ENCODE measurements around the gene TSSK3. TPM values are rescaled to one million over a fixed set of nuclear protein-coding genes. Genes with fewer than 3 reads are reported as not detected.

TSSK3 gene
- total and polyA plus RNA-seq, 9 of the 15 experiments (the other 6 are each of a cell fraction or from before 2014, with no cell fraction given): 0.27 to 2.8 (median 1.9) TPM

DNA sequence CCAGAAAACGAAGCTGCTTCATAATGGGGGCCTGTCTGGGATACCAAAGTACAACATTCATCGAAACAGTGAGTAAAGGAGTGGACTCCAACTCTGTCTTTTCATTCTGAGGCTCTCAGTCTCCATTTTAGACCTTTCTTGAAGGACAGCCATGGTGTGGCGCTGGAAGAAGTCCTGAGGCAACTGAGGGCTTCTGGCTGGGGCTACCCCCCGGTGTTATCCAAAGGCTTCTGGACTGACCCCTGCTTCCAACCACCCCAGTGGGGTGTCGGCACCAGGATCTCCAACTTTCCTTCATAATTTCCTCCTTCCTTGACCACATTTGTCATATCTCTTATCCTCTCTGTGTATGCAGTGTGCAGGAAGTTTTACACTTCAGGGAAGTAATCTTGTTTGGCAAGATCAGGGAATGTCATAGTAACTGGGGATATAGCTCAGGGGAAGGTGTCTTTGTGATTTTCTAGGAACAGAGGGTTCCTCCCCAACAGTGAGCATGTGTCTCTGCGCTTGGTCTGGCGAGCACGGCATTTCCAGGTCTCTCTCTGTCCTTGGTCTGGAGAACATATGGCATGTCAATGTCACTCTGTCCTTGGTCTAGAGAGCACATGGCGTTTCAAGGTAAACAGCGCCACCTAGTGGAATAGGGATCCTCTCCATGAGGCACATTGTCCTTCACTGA, 51.3 kb downstream of the TSSK3 start (continued):
- TF ChIP-seq, protein P1, sequence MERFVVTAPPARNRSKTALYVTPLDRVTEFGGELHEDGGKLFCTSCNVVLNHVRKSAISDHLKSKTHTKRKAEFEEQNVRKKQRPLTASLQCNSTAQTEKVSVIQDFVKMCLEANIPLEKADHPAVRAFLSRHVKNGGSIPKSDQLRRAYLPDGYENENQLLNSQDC (CRISPR knock-in tag; IDR thresholded peaks at IDR 0.05): no peak
- TF ChIP-seq SREBF1 (IDR thresholded peaks at IDR 0.05; ENCODE audit: borderline replicate concordance, low read depth, low read length): no peak
- TF ChIP-seq FOXK1 (CRISPR knock-in tag; IDR thresholded peaks at IDR 0.05; ENCODE audit: borderline replicate concordance): no peak
- peak; percentile 27; the same call in 1 of the 2 replicates for TF ChIP-seq ZNF263 (CRISPR knock-in tag; IDR thresholded peaks at IDR 0.05; ENCODE audit: borderline replicate concordance)
- TF ChIP-seq ELF1 (tag; IDR thresholded peaks at IDR 0.05): no peak
- no peak for TF ChIP-seq ZBTB7A (IDR thresholded peaks at IDR 0.05; ENCODE audit: borderline replicate concordance, control insufficient read depth, low read depth, low read length)
- no peak for TF ChIP-seq ZBTB8A (IDR thresholded peaks at IDR 0.05; ENCODE audit: partially characterized antibody)
- TF ChIP-seq TEAD1 (CRISPR knock-in tag; IDR thresholded peaks at IDR 0.05): peak in 1 of 2 experiments; percentile 69; a peak in 2 of 4 replicates
- TF ChIP-seq, protein P2, sequence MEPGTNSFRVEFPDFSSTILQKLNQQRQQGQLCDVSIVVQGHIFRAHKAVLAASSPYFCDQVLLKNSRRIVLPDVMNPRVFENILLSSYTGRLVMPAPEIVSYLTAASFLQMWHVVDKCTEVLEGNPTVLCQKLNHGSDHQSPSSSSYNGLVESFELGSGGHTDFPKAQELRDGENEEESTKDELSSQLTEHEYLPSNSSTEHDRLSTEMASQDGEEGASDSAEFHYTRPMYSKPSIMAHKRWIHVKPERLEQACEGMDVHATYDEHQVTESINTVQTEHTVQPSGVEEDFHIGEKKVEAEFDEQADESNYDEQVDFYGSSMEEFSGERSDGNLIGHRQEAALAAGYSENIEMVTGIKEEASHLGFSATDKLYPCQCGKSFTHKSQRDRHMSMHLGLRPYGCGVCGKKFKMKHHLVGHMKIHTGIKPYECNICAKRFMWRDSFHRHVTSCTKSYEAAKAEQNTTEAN (CRISPR knock-in tag; IDR thresholded peaks at IDR 0.05): no peak
- TF ChIP-seq, protein P3, sequence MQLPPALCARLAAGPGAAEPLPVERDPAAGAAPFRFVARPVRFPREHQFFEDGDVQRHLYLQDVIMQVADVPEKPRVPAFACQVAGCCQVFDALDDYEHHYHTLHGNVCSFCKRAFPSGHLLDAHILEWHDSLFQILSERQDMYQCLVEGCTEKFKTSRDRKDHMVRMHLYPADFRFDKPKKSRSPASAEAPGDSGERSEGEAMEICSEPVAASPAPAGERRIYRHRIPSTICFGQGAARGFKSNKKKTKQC (CRISPR knock-in tag; IDR thresholded peaks at IDR 0.05): peak; percentile 72; the same call in 1 of the 2 replicates
- TF ChIP-seq, protein P4, sequence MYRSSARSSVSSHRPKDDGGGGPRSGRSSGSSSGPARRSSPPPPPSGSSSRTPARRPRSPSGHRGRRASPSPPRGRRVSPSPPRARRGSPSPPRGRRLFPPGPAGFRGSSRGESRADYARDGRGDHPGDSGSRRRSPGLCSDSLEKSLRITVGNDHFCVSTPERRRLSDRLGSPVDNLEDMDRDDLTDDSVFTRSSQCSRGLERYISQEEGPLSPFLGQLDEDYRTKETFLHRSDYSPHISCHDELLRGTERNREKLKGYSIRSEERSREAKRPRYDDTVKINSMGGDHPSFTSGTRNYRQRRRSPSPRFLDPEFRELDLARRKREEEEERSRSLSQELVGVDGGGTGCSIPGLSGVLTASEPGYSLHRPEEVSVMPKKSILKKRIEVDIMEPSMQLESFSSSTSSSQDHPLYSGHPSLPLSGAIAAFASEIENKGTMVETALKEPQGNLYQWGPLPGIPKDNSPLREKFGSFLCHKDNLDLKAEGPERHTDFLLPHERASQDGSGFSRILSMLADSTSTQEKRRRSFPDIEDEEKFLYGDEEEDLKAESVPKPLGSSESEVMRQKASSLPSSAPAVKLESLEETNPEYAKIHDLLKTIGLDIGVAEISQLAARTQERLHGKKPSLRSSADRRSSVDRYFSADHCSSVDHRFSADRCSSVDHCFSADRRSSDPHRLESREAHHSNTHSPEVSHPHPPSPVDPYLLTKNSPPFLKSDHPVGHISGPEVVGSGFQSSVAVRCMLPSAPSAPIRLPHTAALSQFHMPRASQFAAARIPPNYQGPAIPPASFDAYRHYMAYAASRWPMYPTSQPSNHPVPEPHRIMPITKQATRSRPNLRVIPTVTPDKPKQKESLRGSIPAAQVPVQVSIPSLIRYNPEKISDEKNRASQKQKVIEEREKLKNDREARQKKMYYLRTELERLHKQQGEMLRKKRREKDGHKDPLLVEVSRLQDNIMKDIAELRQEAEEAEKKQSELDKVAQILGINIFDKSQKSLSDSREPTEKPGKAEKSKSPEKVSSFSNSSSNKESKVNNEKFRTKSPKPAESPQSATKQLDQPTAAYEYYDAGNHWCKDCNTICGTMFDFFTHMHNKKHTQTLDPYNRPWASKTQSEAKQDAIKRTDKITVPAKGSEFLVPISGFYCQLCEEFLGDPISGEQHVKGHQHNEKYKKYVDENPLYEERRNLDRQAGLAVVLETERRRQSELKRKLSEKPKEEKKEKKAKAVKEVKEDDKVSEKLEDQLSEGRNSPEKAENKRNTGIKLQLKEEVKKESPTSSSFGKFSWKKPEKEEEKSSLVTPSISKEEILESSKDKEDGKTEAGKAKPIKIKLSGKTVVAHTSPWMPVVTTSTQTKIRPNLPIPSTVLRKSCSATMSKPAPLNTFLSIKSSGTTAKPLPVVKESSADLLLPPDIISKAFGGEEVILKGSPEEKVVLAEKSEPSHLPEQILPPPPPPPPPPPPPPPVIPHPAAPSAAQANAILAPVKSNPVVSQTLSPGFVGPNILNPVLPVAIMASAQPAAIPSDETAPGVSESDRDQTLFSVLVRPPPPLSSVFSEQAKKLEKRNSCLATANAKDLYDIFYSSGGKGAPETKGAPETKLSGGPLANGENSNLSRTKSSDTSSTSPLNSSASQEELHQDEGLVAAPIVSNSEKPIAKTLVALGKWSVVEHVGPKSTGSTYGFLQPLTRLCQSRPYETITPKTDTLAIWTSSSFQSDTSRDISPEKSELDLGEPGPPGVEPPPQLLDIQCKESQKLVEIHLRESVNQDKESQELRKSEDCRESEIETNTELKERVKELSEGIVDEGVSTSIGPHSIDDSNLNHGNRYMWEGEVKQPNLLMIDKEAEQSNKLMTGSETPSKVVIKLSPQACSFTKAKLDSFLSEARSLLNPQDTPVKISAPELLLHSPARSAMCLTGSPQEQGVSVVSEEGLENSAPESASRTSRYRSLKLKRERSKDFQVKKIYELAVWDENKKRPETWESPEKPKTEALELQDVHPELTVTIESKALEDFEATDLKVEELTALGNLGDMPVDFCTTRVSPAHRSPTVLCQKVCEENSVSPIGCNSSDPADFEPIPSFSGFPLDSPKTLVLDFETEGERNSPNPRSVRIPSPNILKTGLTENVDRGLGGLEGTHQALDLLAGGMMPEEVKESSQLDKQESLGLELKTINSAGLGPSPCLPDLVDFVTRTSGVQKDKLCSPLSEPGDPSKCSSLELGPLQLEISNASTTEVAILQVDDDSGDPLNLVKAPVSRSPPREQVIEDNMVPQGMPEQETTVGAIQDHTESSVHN (IDR thresholded peaks at IDR 0.05; ENCODE audit: borderline replicate concordance in 1 of 2, low read depth in 1 of 2): no peak
- no peak for TF ChIP-seq ZNF764 (CRISPR knock-in tag; IDR thresholded peaks at IDR 0.05; ENCODE audit: low read depth)
- no peak for TF ChIP-seq FOSL1 (tag; conservative IDR thresholded peaks at IDR 0.05)
- TF ChIP-seq SIN3B (IDR thresholded peaks at IDR 0.05; ENCODE audit: low read depth): peak; percentile 71
- no peak for TF ChIP-seq TCFL5 (CRISPR knock-in tag; conservative IDR thresholded peaks at IDR 0.05)
- no peak for TF ChIP-seq ZFX (CRISPR knock-in tag; IDR thresholded peaks at IDR 0.05)
